ENCODE data around the gene CHEK2.
A peak's percentile ranks its signal among the peaks of the same experiment; 100 is the strongest.
"Not testable (repeated sequence)": the region's sequence is repeated elsewhere in the genome, so short reads cannot be mapped to it uniquely, and the experiment has no call there.

The CHEK2 gene

GRCh38 chr22:28741785-28742561 lies at the start of gene CHEK2, which contains the start of gene HSCB:
Gene CHEK2 (minus strand): TSS chr22:28741820. CDS start chr22:28734721, 7,099 bp downstream.
Gene HSCB (plus strand): TSS chr22:28742039. CDS start chr22:28742096, 57 bp downstream.
- DNase-seq (ENCODE audit: low spot score): peak; percentile 92

DNA sequence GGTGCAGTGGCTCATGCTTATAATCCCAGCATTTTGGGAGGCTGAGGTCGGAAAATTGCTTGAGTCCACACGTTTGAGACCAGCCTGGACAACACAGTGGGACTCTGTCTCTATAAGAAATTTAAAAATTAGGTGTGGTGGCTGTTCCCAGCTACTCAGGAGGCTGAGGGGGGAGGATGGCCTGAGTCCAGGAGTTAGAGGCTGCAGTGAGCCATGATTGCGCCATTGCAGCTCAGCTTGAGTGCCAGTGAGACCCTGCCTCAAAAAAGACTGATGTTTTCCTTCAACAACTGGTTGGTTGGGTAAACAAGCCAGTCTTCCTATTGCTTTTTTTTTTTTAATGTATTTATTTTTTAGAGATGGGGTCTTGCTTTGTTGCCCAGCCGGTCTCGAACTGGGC lies 49.5 kb upstream of the CHEK2 start:
- DNase-seq (ENCODE audit: low spot score): no peak

GRCh38 chr22:28788601-28789000 lies 47.0 kb upstream of the CHEK2 start:
- no peak for DNase-seq (ENCODE audit: low spot score)

- DNase-seq (ENCODE audit: low spot score): no peak
Measured at GRCh38 chr22:28783786-28784671, 42.4 kb upstream of the CHEK2 start.

DNA sequence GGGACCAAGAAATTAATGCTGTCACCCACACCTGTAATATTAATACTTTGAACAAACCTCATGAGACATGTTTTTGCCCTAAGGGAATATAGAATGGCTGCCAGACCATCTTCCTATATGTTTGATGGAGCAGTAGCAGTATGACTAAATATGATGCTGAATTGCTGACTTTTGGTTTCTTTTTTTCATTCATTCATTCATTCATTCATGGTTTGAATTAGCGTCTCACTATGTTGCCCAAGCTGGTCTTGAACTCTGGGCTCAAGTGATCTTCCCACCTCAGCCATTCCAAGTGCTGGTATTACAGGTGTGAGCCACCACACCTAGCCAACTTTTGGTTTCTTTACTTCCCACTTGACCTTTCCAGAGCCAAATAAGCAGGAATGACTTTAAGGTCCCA lies 38.7 kb upstream of the CHEK2 start:
- no peak for DNase-seq (ENCODE audit: low spot score)

- no peak for DNase-seq (ENCODE audit: low spot score)
Measured at GRCh38 chr22:28779833-28780232, 38.2 kb upstream of the CHEK2 start.

DNA sequence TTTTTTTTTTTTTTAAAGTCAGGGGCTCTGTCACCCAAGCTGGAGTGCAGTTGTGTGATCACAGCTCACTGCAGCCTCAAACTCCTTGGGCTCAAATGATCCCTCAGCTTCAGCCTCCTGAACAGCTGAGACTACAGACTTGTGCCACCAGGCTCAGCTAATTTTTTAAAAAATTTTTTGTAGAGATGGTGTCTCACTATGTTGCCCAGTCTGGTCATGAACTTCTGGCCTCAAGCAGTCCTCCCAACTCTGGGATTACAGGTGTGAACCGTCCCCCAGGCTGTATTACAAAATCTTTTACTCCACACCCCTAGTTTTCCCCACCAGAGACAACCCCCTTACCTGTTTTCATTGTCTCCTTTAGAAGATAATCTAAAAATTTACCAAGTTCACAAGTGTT lies 32.8 kb upstream of the CHEK2 start:
- DNase-seq (ENCODE audit: low spot score): no peak

- DNase-seq (ENCODE audit: low spot score): peak; percentile 13
Measured at GRCh38 chr22:28773461-28773867, 31.8 kb upstream of the CHEK2 start.

DNA sequence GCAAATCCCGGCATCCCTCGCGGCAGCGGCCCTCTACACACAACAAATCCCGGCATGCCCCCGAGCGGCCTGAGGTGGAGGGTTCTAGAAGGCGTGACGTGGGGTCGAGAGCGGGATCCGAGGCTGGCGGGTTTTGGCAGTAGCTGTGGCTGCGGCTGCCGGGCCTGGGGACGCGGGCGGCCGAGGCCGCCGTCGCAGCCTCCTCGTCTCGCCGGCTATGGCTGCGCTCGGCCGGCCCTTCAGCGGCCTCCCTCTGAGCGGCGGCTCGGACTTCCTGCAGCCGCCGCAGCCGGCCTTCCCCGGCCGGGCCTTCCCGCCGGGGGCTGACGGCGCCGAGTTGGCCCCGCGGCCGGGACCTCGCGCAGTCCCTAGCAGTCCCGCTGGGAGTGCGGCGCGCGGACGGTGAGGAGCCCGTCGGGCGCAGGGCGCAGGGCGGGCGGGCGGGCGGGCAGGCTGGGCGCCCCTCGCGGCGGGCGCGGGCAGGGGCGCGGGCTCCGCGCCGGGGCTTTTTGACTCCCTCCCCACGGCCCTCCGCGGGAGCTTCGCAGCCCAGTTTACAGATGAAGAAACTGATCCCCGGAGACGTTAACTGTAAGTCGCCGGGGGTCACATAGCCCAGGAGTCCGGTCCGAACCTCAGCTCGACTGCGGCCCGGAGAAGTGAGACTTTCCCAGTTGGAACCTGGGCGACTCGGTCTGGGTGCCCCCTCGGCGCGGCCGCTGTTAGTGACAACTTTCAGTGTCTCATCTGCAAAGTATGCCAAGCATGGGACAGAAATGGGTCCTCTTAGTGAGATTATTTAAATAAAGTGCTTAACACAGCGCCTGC lies 31.2 kb upstream of the CHEK2 start, which contains the start of gene CCDC117:
CCDC117 (plus strand) TSS at position 63 of the 828 bp plus-strand sequence; CDS start at position 218, 155 bp downstream.
- DNase-seq (ENCODE audit: low spot score): peak; percentile 94

DNA sequence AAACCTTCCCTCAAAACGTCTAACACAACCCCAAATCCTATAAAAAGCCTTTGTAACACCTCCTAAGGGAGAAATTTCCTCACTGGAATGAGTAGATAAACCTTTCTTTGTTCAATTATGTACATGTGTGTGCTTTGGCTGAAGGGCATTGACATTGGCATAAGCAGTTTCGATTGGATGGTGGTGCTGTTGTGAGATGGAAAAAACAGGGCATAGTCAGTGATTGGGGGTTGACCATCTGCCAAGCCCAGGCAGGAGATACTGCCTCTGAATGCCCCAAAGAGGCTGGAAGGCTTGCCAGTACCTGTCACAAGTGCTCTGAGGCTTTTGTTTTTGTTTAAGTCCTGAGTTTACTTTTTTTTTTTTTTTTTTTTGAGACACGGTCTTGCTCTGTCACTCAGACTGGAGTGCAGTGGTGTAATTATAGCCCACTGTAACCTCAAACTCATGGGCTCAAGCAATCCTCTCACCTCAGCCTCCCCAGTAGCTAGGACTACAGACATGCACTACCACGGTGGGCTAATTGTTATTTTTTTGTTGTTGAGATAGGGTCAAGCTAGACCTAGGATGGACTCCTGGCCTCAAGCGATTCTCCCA lies 29.7 kb upstream of the CHEK2 start:
- DNase-seq (ENCODE audit: low spot score): no peak

DNA sequence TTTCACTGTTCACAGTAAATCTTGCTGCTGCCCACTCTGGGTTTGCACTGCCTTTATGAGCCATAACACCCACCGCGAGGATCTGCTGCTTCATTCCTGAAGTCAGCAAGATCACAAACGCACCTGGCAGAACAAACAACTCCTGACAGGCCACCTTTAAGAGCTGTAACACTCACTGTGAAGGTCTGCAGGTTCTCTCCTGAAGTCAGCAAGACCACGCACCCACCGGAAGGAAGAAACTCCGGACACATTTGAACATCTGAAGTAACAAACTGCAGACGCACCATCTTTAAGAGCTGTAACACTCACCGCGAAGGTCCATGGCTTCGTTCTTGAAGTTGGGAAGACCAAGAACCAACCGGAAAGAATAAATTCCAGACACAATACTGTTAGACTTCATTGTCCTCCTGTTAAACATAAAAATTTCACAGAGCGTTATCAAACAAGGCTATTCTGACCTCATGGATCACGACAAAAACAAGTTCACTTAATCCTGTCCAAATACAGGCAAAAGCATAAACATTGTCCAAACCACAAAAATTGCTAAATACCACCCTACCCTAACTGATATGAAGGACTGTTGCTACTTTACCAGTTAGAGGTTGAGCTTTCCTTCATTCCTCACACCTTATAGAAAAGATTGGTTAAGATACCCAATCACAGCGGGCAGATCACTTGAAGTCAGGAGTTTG lies 27.9 kb upstream of the CHEK2 start:
- no peak for DNase-seq (ENCODE audit: low spot score)

GRCh38 chr22:28768701-28769393 lies 27.2 kb upstream of the CHEK2 start:
- no peak for DNase-seq (ENCODE audit: low spot score)

DNA sequence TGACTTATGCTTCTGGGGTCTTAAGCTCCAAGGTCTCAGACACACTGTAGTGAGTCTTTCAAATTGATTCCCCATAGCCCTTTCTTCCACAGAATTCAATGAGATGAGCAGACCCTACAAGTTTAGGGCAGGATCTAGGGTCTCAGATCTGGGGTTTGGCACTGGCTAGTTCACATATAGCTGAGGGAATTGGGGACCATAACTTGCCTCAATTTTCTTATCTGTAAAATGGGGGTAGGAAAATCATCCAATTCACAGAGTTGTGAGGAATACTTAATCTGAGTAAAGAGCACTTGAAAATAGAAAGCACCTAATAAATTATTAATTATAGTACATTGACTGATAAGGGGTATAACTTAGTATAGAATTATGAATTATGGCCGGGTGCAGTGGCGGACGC lies 25.0 kb upstream of the CHEK2 start:
- no peak for DNase-seq (ENCODE audit: low spot score)

- DNase-seq (ENCODE audit: low spot score): not testable (repeated sequence)
Measured at GRCh38 chr22:28762000-28762399, 20.4 kb upstream of the CHEK2 start.

DNA sequence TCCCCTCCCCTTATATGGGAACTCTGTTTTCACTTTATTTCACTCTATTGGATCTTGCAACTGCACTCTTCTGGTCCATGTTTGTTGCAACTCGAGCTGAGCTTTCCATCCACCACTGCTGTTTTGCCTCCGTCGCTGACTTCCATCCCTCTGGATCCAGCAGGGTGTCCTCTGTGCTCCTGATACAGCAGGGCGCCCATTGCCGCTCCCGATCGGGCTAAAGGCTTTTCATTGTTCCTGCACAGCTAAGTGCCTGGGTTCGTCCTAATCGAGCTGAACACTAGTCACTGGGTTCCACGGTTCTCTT lies 19.8 kb upstream of the CHEK2 start:
- no peak for DNase-seq (ENCODE audit: low spot score)

DNA sequence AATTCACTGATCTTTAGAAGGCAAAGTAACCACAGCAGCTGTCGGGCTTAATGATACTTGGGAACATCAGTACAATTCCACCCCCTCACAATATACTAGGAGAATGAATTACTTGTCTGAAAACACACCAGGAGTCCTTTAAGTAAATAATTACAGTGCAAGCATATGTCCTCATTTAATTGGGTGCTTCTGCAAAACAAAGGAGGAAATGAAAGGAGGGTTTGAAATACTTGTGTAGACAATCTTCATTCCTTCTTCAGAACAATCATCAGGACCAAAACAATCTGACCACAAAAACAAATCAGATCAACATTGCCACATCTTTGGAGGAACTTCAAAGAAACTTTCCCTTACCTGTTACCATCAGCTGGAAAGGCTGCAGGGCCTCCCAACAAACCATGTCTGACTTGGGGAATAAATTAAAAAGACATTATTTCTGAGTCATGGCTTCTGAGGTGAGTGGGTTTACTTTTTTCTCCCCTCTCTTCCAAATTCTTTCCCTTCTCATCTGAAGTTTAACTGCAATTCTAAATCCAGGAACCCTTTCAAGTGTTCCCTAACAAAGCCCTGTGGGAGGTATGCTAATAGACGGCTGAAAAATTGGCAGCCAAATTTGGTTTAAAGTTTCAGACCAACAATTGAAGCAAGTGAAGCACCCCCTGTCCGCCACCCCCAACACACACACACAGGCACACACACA lies 18.4 kb upstream of the CHEK2 start:
- DNase-seq (ENCODE audit: low spot score): peak; percentile 19

DNA sequence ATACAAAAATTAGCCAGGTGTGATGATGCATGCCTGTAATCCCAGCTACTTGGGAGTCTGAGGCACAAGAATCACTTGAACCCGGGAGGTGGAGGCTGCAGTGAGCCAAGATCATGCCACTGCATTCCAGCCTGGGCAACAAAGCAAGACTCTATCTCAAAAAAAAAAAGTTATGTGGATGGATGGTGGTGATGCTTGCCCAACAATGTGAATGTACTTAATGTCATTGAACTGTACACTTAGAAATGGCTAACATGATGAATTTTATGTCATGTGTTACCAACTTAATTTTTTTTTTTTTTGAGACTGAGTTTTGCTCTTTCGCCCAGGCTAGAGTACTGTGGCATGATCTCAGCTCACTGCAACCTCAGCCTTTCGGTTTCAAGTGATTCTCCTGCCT lies 12.9 kb upstream of the CHEK2 start:
- DNase-seq (ENCODE audit: low spot score): not testable (repeated sequence)

DNA sequence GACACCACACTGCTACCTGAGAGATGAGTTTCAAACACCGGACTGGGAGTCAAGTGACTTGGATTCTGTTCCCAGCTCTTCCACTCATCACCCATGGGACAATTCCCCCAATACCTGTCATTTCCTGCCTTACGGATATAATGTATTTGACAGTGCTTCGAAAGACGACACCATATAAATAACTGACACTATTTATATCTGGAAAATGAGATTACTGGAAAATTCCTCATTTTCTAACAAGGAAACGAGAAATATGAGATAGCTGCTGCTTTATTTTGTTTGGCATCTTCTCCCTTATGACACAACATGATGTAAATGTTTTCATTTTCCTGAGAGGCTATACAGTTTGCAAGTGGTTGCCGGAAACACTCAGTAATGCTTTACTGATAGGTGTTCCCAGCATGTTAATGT lies 8.9 kb upstream of the CHEK2 start:
- DNase-seq (ENCODE audit: low spot score): no peak

DNA sequence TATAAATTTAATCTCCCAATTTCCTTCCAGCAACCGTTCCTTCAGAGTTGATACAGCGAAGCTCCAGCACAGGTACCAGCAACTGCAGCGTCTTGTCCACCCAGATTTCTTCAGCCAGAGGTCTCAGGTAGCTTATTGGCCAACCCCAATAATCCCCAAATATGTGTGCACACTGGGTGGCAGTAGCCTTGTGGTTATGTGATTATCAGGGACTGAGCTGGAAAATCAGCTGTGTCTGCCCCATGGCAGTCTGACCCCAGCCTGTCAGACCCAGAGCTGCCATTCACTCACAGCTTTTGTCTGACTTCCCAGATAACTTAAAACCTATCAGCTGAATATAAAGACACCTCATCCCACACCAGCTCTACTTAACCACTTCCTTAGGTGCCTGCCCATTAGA lies 2.2 kb upstream of the CHEK2 start:
- no peak for DNase-seq (ENCODE audit: low spot score)

DNA sequence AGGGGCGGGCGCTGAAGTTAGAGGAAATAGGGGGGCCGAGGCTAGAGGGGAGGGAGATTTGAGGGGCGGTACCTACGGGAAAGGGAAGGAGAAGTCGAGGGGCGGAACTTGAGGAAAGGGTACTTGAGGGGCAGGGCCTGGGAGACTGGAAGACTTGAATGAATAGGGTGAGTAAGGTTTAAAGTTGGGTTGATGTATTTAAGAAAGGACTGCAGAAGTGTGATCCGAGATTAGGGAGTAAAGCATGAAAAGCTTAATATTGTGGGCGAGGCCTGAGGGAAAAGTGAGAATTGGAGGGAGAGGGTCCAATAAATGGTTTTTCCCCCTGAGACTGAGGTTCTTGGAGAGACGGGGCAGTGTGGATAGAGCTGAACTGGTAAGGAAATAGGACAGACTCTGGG lies 942 bp upstream of the CHEK2 start:
- no peak for DNase-seq (ENCODE audit: low spot score)

Data from iPS-NIHi11 (cell line).